HG03460 (cell line): ENCODE data around the gene PCDHGB7.
"Not testable (repeated sequence)": the region's sequence is repeated elsewhere in the genome, so short reads cannot be mapped to it uniquely, and the experiment has no call there.

Experiments
- ATAC-seq: cut with Tn5 transposase; IDR thresholded peaks from one replicate; pipeline ENCODE4 v1.9.1; 2021; ENCODE audit not compliant: unreplicated experiment

Gene PCDHGB7

DNA sequence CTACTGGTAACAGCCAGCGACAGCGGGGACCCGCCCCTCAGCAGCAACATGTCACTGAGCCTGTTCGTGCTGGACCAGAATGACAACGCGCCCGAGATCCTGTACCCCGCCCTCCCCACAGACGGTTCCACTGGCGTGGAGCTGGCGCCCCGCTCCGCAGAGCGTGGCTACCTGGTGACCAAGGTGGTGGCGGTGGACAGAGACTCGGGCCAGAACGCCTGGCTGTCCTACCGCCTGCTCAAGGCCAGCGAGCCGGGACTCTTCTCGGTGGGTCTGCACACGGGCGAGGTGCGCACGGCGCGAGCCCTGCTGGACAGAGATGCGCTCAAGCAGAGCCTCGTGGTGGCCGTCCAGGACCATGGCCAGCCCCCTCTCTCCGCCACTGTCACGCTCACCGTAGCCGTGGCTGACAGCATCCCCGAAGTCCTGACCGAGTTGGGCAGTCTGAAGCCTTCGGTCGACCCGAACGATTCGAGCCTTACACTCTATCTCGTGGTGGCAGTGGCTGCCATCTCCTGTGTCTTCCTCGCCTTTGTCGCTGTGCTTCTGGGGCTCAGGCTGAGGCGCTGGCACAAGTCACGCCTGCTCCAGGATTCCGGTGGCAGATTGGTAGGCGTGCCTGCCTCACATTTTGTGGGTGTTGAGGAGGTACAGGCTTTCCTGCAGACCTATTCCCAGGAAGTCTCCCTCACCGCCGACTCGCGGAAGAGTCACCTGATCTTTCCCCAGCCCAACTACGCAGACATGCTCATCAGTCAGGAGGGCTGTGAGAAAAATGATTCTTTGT is 22.9 kb upstream of the PCDHGB7 start:
- ATAC-seq: not testable (repeated sequence)

- ATAC-seq: peak; percentile 87
Measured at GRCh38 chr5:141397756-141398551, 19.5 kb upstream of the PCDHGB7 start, which contains the start of gene PCDHGB5. Gene PCDHGB5 (plus strand): TSS chr5:141397947. CDS start chr5:141398128, 181 bp downstream.

DNA sequence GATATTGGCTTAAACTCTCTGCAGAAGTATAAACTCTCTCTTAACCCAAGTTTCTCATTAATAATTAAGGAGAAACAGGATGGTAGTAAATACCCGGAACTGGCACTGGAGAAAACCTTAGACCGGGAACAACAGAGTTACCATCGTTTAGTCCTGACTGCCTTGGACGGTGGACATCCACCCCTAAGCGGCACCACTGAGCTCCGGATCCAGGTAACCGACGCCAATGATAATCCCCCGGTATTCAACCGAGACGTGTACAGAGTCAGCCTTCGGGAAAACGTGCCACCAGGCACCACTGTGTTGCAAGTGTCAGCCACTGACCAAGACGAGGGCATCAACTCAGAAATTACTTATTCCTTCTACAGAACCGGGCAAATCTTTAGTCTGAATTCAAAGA is 18.9 kb upstream of the PCDHGB7 start:
- no peak for ATAC-seq

DNA sequence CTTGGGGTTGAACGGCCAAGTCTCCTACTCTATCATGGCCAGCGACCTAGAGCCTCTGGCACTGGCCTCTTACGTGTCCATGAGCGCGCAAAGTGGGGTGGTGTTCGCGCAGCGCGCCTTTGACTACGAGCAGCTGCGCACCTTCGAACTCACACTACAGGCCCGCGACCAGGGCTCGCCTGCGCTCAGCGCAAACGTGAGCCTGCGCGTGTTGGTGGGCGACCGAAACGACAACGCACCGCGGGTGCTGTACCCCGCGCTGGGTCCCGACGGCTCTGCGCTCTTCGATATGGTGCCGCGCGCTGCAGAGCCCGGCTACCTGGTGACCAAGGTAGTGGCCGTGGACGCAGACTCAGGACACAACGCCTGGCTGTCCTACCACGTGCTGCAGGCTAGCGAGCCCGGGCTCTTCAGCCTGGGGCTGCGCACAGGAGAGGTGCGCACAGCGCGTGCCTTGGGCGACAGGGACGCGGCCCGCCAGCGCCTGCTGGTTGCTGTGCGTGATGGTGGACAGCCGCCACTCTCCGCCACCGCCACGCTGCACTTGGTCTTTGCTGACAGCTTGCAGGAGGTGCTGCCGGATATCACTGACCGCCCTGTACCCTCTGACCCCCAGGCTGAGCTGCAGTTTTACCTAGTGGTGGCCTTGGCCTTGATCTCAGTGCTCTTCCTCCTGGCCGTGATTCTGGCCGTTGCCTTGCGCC is 17.8 kb upstream of the PCDHGB7 start:
- no peak for ATAC-seq

DNA sequence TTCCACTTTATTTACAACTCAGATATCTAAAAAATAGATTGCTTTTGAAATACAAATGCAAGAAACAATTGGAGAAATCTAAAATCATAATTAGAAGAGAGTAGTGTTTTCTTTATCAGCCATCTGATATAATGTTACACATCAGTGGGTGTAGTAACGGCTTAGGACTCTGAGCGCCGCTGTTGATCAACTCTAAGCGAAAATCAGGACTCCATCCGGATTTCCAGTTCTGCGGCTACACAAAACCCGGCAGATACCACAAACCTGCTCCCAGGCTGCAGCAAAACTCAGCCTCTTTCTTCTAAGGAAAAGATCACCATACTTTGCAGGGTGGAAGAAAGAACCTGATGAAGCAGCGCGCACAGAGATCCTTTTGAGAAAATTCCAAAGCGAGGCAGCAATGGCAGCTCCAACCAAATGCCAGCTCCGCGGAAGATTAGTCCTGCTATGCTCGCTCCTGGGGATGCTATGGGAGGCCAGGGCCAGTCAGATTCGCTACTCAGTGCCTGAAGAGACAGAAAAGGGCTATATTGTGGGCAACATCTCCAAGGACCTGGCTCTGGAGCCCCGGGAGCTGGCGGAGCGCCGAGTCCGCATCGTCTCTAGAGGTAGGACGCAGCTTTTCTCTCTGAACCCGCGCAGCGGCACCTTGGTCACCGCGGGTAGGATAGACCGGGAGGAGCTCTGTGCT is 14.8 kb upstream of the PCDHGB7 start, which contains the start of gene PCDHGA9:
Gene PCDHGA9 (plus strand): TSS at position 226 of the 691 bp plus-strand sequence. CDS start 175 bp downstream, at position 401.
- ATAC-seq: no peak

GRCh38 chr5:141403387-141403786 is 14.1 kb upstream of the PCDHGB7 start:
- ATAC-seq: no peak

DNA sequence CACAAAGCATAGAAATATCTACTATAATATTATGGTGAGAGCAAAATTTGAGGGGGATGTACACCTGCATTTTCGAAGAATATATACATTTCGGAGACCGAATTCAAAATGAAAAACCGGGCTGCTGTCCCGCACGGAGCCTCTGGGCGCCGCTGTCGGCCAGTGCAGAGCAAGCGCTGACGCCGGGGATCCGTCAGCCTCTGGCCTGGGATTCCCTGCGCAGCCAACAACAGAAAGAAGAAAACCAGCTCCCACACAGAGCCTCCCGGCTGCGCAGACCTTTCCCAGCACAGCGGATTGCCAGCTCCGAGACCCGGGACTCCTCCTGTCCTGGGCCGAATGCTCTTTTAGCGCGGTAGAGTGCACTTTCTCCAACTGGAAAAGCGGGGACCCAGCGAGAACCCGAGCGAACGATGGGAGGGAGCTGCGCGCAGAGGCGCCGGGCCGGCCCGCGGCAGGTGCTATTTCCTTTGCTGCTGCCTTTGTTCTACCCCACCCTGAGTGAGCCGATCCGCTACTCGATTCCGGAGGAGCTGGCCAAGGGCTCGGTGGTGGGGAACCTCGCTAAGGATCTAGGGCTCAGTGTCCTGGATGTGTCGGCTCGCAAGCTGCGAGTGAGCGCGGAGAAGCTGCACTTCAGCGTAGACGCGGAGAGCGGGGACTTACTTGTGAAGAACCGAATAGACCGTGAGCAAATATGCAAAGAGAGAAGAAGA is 9.5 kb upstream of the PCDHGB7 start, which contains the start of gene PCDHGB6:
Gene PCDHGB6 (plus strand): TSS at position 232 of the 716 bp plus-strand sequence. CDS start 182 bp downstream, at position 414.
- not testable (repeated sequence) for ATAC-seq

- no peak for ATAC-seq
Measured at GRCh38 chr5:141409598-141410306, 7.7 kb upstream of the PCDHGB7 start.

GRCh38 chr5:141411575-141411974 is 5.9 kb upstream of the PCDHGB7 start:
- no peak for ATAC-seq

- peak; percentile 81 for ATAC-seq
Measured at GRCh38 chr5:141412854-141413539, 4.5 kb upstream of the PCDHGB7 start, which contains the start of gene PCDHGA10. Gene PCDHGA10 (plus strand): TSS chr5:141412987. CDS start chr5:141413176, 189 bp downstream.

DNA sequence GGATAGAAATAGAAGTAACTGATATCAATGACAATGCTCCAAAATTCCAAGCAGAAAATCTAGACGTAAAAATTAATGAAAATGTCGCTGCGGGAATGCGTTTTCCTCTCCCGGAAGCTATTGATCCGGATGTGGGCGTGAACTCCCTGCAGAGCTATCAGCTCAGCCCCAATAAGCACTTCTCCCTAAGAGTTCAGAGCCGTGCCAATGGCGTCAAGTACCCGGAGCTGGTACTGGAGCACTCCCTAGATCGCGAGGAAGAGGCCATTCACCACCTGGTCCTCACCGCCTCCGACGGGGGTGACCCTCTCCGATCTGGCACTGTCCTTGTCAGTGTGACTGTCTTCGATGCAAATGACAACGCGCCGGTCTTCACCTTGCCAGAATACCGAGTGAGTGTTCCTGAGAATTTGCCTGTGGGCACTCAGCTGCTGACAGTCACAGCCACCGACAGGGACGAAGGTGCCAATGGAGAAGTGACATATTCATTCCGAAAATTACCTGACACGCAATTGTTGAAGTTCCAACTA is 3.9 kb upstream of the PCDHGB7 start:
- no peak for ATAC-seq

- ATAC-seq: not testable (repeated sequence)
Measured at GRCh38 chr5:141414548-141415274, 2.8 kb upstream of the PCDHGB7 start.

DNA sequence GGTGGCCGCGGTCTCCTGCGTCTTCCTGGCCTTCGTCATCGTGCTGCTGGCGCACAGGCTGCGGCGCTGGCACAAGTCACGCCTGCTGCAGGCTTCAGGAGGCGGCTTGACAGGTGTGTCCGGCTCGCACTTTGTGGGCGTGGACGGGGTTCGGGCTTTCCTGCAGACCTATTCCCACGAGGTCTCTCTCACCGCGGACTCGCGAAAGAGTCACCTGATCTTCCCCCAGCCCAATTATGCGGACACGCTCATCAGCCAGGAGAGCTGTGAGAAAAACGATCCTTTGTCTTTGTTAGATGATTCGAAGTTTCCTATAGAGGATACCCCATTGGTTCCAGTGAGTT is 2.2 kb upstream of the PCDHGB7 start:
- not testable (repeated sequence) for ATAC-seq

DNA sequence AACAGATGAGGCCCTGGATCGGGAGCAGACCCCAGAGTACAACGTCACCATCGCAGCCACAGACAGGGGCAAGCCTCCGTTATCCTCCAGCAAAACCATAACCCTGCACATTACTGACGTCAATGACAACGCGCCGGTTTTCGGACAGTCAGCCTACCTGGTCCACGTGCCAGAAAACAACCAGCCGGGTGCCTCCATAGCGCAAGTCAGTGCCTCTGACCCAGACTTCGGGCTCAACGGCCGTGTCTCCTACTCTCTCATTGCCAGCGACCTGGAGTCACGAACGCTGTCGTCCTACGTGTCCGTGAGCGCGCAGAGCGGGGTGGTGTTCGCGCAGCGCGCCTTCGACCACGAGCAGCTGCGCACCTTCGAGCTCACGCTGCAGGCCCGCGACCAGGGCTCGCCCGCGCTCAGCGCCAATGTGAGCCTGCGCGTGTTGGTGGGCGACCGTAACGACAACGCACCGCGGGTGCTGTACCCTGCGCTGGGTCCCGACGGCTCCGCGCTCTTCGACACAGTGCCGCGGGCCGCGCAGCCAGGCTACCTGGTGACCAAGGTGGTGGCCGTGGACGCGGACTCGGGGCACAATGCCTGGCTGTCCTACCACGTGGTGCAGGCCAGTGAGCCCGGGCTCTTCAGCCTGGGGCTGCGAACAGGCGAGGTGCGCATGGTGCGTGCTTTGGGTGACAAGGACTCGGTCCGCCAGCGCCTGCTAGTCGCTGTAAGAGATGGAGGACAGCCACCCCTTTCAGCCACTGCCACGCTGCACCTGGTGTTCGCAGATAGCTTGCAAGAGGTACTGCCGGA is 1.8 kb downstream of the PCDHGB7 start:
- no peak for ATAC-seq

GRCh38 chr5:141420855-141421488 is 3.5 kb downstream of the PCDHGB7 start, which contains the start of gene PCDHGA11:
Gene PCDHGA11 (plus strand): TSS chr5:141421051. CDS start chr5:141421228, 177 bp downstream.
- peak; percentile 50 for ATAC-seq

GRCh38 chr5:141421489-141421855 is 4.0 kb downstream of the PCDHGB7 start:
- no peak for ATAC-seq
